GM19025 (cell line): ENCODE results near the gene RRP8.
A peak's percentile ranks its signal among the peaks of the same experiment; 100 is the strongest.

Experiments used
- ATAC-seq: cut with Tn5 transposase; IDR thresholded peaks from one replicate; pipeline ENCODE4 v1.9.1; 2021; ENCODE audit warnings: mild to moderate bottlenecking, low read depth, moderate library complexity; ENCODE audit not compliant: unreplicated experiment

Gene RRP8

GRCh38 chr11:6633422-6634408 is 30.3 kb upstream of the RRP8 start:
- no peak for ATAC-seq

- no peak for ATAC-seq
These were observed 29.0 kb upstream of the RRP8 start for GRCh38 chr11:6632116-6633073.

- no peak for ATAC-seq
These were observed 28.0 kb upstream of the RRP8 start for GRCh38 chr11:6631361-6631890.

GRCh38 chr11:6630632-6631291 is 27.3 kb upstream of the RRP8 start:
- no peak for ATAC-seq

GRCh38 chr11:6629892-6630631 is 26.6 kb upstream of the RRP8 start:
- ATAC-seq: no peak

GRCh38 chr11:6629573-6629891 is 26.1 kb upstream of the RRP8 start:
- no peak for ATAC-seq

GRCh38 chr11:6628526-6628925 is 25.1 kb upstream of the RRP8 start:
- no peak for ATAC-seq

GRCh38 chr11:6627762-6628241 is 24.4 kb upstream of the RRP8 start:
- ATAC-seq: peak; percentile 80

- ATAC-seq: peak; percentile 9
These were observed 23.8 kb upstream of the RRP8 start for GRCh38 chr11:6626971-6627761.

GRCh38 chr11:6625832-6626420 is 22.5 kb upstream of the RRP8 start:
- no peak for ATAC-seq

- ATAC-seq: no peak
These were observed 21.9 kb upstream of the RRP8 start for GRCh38 chr11:6625156-6625831.

GRCh38 chr11:6623391-6624363 is 20.3 kb upstream of the RRP8 start:
- ATAC-seq: no peak

GRCh38 chr11:6622261-6623171 is 19.1 kb upstream of the RRP8 start:
- no peak for ATAC-seq

- ATAC-seq: no peak
These were observed 18.3 kb upstream of the RRP8 start for GRCh38 chr11:6621711-6622211.

GRCh38 chr11:6620636-6621035 is 17.2 kb upstream of the RRP8 start:
- ATAC-seq: no peak
